Activated CD4-positive, alpha-beta T cell treated with anti-CD3 and anti-CD28 coated beads for 1 hour (primary cell): ENCODE data around the gene IL32.
"Not testable (repeated sequence)": the region's sequence is repeated elsewhere in the genome, so short reads cannot be mapped to it uniquely, and the experiment has no call there.

Experiments used
- DNase-seq: peaks from one replicate; pipeline ENCODE4 v3.0.0-alpha.2; 2020

IL32 gene

DNA sequence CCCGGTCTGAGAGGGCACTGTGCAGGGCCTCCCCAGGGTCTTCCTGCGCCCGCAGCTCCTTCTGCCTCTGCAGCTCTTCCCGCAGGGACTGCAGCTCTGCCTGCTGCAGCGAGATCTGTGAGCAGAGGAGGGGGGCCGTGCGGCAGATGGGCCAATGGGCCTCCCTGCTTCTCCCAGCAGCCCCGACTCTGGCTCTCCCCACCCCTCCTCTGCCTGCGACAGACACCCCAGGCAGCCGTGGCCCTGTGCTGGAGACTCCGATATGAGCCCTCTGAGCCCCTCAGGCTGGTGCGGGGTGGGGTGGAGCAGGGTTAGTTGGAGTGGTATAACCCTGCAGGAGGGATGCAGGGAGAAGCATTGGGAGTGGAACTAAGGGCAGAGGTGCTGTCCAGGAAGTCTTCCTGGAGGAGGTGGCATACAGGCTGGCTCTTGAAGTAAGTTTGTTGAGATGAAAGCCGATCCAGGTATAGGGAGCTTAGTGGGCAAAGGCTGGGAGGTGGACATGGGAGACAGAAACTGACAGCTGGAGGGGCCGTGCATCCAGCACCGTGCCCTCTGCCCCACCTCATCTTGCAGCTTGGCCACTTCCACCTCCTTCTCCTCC is 36.6 kb upstream of the IL32 start:
- DNase-seq = no peak

DNA sequence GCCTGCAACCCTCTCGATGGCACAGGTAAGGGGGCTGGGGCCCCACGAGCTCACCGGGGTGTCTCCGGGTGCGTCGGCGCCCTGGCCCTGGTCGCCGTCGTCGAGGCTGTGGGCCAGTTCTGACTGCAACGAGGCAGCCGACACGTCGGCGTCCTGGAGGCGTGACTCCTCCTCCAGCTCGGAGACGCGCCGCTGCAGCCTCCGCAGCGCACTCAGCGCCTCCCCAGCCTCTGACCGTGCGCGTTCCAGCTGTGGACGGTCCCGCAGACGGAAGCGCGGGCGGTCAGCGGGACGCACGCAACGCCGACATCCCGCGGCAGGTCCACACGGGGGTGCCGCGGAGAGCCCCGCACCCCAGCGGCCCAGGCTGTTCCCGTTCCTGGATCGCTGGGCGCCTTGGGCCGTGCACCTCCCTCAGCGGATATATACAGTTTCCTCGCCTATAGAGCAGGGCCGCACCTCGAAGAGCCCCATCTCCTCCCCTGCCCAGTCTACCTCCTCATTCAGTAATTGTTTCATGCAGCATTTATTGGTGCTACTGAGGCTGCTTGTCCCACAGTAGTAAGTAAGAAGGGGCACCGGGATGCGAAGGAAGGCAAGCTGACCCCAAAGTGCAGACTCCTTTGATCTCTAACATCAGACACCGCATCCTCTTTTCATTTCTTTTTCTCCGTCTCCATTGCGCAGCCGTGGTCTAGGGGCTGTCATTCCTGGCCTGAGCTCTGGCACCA is 35.8 kb upstream of the IL32 start:
- no peak for DNase-seq

DNA sequence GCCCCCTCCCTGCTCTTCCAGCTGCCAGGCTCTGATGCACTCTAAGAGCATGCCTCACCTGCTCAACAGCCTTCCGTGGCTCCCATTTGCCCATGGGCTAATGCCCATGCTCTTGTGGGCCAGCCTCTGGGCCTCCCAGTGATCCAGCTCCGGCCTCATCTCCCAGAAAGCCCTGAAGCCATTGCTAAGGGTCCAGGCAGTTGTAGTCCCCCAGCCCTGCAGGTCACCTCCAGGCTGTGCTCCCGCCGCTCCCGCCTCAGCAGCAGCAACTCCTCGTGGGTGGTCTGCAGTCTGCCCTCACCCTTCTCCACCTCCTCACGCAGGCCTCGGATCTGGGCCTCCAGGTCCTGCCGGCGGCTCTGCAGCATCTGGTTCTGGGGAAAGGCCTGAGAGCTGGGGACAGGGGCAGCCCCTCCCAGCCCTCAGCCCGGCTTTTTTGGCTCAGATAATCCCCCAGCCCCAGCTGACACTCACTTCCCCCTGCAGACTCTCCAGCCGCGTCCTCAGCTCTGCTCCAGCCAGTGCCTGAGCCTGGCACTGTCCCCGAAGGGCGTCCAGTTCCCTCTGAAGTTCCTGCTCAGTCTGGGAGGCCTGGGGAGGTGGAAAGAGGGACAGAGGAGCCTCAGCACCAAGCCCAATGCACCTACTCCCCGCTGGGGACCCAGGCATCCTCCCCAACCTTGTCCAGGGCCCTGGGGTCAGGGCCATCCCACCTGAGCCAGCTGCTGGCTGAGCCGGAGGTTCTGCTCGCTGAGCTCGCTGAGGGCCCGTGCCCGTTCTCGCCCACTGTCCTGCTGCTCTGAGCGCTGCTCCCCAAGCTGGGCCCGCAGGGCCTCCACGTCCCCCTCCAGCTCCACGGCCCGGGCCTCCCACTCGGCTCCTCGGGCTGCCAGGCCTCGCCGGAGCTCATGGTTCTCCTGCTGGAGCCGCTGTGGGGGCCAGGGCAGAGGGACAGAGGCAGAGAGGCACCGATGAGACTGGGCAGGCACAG is 34.9 kb upstream of the IL32 start:
- no peak for DNase-seq

DNA sequence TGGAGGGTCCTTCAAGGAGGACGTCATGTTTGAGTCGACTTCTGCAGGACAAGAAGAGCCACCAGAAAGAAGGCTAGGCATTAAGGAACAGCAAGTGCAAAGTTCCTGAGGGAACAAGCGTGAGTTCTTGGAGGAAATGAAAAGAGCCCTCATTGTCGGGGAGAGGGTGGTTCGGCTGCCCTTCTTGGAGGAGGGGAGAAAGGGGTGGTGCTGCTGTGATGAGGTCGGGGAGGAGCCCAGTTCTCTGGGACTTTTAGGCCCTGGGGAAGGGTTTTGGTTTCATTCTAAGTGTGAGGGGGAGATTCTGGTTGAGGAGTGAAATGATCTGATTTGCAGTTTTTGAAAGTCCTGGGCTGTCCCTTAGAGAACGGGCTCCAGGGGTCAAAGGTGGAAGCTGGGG is 32.8 kb upstream of the IL32 start:
- no peak for DNase-seq

DNA sequence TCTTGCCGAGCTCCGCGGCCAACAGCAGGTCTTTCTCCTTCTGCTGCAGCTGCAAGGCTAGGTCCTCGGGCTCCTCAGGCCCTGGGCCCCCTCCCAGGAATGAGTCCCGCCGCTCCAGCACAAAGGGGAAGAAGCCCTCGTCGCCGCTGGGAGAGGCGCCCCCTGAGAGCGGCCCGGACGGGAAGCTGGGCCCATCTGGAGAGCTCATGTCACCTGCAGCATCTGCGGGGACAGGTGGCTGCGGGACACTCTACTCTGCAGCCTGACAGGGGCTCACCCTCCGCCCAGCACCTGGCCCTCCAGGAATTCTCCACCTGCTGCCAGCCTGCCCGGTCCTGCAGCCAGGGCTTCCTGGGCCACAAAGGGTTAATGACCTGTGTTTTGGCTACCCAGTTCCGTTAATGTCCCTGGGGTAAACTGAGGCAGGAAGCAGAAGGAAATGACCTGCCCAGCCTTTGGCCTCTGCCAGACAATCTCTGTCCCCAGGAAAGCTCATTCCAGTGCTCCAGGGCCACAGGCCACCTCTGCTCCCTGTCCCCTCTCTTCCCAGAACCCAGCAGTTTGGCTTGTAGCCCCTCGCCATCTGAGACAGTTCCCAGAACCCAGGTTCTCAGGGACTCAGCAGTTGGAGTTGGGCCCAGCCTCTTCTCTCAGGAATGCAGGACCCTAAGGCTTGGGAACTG is 30.0 kb upstream of the IL32 start:
- DNase-seq = no peak

DNA sequence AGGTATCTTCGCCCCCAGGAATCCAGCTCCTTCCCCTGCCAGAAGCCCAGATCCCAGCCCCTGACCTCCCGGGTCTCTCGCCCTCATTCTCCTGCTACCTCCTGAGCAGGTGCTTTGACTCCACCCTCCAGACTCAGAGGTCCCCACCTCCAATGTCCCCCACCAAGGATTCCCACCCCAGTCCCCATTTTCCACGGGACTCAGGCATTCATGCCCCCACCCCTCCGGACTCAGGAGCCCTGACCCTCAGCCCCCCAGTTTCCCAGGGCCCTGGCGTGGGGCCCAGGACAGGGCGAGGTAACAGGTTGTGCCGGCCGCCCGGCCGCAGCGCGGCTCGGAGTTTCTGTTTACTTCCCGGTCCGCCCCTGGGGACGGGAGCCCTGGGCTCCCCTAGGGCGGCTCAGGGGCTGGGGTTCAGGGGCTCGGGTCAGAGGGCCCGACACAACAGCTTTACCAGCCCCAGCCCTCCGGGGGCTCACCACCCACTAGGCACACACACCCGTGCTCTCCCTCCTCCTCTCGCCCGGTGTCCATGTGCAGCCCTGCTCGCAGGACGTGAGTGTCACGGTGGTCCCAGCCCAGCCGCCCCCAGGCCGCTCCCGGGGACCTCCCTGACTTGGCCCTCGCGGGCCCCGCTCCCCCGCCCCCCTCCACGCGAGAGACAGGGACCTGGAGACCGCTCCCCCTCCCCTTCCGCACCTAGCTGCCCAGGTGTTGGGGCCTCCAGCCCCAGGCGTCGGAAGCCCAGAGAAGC is 29.3 kb upstream of the IL32 start:
- DNase-seq = no peak

DNA sequence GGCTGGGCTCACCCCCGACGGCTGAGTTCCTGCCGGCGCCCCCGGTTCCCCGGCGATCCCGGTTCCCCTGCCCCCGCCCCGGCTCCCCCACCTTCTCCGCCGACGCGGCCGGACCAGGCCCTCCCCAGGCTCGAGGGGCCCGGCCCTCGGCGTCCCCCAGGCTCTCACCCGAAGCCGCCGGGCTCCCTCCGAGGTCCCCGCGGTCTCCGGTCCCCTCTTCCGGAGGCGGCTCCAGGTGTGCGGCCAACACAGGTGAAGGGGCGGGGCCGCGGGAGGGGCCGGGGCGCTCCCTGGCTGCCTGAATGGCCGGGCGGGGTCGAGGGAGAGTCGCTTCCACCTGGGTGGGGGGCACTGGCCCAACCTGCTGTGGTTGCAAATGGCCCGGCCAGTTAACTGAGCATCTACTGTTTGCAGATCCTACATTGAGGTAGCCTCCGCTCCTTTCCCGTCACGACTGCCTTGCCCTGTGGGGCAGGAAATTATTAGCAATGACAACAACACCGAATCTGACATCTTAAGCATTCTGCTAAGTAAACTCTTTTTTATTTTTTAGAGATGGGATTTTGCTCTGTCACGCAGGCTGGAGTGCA is 28.6 kb upstream of the IL32 start, which contains the start of gene BICDL2:
BICDL2 (minus strand) TSS at position 219 of the 590 bp plus-strand sequence. CDS start 1,448 bp downstream, outside the sequence.
- no peak for DNase-seq

DNA sequence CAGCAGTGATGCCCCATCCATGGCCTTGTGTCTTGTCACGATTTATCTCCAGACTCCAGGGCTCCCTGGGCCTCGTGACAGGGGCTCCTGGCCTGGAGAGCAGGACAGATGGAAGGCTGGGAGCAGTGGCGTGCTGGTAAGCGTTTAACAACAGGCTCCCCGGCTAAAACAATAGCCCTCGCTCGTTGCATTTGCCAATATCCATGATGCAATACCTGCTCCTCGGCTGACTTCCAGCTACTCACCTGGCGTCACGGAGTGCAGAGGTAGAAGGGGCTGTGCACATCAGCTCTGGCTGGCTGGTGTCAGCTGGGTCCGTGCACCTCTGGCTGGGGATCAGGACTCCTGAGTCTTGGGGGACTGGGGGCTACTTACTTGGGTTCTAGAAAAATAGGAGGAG is 27.2 kb upstream of the IL32 start:
- no peak for DNase-seq

DNA sequence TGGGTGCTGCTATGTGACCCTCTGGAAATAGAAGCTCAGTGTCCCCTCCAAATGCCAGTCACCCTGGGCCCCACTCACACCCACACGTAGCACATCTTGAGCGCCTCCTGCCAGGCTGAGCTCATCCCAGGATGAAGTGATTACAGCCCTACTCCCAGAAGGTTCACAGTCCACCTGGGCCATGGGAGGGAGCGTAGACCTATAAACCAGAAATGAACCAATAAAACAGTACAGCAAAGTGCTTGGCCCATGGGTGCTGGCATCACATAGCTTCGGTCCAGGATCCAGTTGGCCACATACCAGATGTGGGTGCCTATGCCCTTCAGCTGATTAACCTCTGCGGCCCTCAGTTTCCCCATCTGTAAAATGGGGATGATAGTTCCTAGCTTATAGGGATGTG is 26.5 kb upstream of the IL32 start:
- no peak for DNase-seq

DNA sequence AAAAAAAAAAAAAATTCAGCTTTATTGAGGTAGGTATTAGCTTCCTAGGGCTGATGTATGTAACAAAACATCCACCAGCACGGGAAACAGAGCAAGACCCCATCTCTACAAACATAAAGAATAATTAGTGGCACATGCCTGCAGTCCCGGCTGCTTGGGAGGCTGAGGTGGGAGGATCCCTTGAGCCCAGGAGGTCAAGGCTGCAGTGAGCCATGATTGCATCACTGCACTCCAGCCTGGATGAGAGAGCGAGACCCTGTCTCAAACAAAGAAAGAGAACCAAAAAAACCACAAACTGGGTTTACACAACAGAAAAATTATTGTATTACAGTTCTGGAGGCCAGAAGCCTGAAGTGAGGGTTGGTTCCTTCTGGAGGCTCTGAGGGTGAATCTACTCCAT is 23.1 kb upstream of the IL32 start:
- no peak for DNase-seq

DNA sequence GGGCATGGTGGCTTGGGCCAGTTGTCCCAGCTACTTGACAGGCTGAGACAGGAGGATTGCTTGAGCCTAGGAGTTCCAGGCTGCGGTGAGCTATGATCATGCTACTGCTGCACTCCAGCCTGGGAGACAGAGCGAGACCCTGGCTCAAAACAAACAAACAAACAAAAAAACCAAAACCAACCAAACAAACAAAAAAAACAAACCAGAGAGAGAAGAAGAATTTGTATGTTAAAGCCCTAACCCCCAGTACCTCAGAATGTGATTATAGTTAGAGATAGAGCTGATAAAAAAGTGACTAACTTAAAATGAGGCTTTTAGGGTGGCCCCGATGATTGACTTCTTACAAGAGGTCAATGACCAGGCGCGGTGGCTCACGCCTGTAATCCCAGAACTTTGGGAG is 20.7 kb upstream of the IL32 start:
- DNase-seq = no peak

DNA sequence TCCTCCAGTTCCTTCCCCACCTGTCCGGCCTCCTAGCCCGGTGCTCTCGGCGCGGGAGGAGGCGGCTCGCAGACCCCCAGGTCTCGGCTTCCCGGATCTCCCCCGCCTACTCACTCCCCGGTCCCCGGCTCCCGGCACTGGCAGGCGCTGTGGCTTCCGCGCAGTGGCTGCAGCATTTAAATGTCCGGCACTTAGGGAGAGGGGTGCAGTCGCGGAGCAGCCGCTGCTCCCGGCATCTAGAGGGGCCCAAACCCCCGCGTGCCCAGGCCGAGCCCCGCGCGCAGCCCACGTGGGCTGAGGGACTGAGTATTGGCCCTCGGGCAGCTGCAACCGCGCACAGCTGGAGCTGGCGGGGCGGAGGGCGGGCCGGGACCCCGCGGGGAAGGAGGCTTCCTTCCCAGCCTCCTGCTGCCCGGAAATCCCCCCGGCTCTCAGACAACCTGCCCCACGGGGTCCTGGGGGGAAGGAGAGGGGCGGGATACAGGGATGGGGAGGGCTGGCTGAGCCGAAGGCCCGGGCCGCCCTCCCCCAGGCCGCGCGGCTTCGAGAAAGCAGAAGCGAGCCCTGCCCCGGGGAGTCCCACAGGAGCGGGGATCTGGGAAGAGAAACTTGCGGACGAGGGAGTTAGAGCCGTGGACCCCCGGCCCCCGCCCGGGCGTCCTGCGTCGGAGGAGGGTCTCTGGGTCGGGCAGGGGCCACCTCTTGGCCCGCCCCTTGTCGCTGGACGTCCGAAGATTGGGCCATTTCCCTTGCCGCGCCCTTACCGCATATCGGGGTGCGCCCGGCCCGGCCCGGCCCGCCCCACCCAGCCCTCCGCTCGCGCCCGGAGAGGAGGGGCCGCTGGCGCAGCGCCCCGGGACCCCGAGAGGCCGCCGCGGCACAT is 19.4 kb upstream of the IL32 start, which contains the start of gene MMP25:
MMP25 (plus strand) TSS at position 804 of the 883 bp plus-strand sequence. CDS start 357 bp downstream, outside the sequence.
- DNase-seq = no peak

DNA sequence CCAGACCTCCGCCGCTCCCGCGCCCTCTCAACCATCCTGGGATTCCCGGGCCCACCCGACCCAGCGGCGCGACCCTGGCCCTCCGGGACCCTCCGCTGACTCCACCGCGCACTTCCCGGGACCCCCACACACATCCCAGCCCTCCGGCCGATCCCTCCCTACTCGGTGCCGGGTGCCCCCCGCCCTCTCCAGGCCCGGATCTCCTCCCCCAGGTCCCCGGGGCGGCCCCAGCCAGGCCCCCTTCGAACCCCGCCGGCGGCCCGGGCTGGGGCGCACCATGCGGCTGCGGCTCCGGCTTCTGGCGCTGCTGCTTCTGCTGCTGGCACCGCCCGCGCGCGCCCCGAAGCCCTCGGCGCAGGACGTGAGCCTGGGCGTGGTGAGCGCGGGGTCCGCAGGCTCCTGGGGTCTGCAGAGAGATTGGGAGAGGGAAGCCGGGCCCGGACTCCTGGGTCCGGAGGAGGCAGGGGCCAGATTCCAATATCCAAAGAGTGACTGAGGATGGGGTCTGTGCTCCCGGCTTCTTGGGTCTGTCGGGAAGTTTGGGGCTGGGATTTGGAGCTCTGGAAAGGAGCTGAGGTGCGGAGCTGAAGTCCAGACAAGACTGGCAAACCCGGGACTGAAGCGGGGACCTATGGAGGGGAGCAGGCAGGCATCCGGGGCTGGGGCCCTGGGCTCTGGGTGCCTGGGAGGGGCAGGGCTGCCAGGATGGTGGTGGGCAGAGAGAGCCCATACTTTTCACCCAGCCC is 18.6 kb upstream of the IL32 start:
- no peak for DNase-seq

DNA sequence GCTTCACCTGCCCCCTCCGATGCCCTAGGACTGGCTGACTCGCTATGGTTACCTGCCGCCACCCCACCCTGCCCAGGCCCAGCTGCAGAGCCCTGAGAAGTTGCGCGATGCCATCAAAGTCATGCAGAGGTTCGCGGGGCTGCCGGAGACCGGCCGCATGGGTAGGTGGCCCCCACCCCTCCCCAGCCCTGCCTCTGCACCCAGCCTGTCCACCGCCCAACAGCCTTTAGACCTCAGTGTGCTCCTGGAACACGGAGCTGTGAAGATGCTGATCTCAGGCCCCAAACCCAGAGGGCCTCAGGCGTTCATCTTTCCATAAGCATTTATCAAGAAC is 18.1 kb upstream of the IL32 start:
- no peak for DNase-seq

DNA sequence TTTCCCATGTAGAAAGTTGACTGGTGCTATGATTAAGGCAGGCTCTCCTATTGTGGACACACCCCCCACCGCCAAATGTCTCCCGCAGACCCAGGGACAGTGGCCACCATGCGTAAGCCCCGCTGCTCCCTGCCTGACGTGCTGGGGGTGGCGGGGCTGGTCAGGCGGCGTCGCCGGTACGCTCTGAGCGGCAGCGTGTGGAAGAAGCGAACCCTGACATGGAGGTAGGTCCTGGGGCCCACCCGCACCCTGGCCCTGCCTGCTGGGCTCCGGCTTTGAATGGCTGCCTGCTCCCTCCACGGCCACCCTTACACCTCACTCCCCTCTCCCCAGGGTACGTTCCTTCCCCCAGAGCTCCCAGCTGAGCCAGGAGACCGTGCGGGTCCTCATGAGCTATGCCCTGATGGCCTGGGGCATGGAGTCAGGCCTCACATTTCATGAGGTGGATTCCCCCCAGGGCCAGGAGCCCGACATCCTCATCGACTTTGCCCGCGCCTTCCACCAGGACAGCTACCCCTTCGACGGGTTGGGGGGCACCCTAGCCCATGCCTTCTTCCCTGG is 15.4 kb upstream of the IL32 start:
- no peak for DNase-seq

DNA sequence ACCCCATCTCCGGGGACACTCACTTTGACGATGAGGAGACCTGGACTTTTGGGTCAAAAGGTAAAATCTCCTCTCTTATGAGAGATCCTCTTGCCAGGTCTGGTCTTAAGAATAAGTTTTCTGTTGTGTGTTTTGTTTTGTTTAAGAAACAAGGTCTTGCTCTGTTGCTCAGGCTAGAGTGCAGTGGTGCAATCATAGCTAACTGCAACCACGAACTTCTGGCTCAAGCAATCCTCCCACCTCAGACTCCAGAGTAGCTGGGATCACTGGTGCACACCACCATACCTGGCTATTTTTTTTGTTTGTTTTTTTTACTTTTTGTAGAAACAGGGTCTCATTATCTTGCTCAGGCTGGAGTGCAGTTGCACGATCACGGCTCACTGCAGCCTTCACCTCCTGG is 15.0 kb upstream of the IL32 start:
- DNase-seq = no peak

DNA sequence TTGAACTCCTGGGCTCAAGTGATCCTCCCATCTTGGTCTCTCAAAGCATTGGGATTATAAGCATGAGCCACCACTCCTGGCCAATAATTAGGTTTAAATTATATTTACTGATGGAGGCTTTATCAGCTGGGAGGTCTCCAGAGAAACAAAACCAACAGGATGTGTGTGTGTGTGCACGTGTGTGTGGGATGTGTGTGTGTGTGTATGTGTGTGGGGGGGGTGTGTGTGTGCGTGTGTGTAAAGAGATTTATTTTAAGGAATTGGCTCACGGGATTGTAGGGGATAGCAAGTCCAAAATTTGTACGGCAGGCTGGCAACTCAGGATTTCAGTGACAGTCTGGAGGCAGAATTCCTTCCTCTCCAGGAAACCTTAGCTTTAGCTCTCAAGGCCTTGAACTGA is 14.4 kb upstream of the IL32 start:
- DNase-seq = no peak

DNA sequence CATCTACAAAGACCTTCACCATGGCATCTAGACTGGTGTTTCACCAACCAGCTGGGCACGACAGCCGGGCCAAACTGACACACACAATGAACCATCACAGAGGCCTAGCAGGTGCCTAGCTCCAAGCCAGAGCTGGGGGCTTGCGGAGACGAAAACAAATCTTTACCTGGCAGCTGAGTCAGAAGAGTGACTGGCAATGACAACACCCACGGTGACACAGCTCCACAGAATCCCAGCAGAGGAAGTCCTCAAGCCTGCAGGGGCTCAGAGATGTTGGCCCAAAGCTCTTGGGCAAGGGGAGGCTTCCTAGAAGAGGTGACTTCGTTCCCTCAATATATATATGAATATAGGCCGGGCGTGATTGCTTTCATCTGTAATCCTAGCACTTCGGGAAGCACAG is 13.9 kb upstream of the IL32 start:
- DNase-seq = no peak

DNA sequence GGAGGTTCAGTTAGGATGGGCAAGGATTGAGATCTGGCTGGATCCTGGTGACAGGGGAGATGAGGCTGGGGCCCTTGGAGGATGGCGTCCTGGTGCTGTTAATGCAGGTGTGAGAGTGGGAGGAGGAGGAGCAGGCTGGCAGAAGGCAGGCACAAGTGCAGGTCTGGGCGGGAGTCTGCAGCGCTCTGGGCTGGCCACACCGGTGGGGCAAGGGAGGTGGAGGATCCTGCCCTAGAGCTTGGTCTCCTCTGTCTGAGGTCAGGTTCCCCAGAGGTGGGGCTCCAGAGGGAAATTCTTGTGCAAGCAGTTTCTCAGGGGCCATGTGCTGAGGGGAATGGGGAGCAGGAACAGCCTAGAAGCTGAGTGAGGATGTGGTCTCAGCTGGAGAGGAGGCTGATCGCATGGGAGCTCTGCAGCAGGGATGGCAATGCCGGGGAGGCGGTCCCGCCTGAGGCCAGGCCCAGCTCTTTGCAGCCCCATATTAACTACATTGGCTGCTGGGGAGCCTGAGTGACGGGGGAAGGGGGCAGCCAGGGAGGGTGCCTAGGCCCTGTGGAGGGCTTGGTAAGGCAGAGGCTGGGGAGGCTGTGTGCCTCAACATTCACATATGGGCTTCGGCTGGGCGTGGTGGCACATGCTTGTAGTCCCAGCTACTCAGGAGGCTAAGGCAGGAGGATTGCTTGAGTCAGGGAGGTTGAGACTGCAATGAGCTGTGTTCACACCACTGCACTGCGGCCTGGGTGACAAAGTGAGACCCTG is 12.7 kb upstream of the IL32 start:
- not testable (repeated sequence) for DNase-seq
